ENCODE results near the gene TIMM22.
A peak's percentile ranks its signal among the peaks of the same experiment; 100 is the strongest.
"Not testable (repeated sequence)": the region's sequence is repeated elsewhere in the genome, so short reads cannot be mapped to it uniquely, and the experiment has no call there.

The TIMM22 gene

GRCh38 chr17:1047177-1047878, 50.4 kb downstream of the TIMM22 start:
- Mint-ChIP-seq H3K27ac (peak overlapping the region in 1 of 2 donors; percentile 54), H3K27me3 (no peaks in the 10 kb centered on the region), H3K4me3 (no peak overlapping the region), H3K9me3 (no peaks in the 10 kb centered on the region), H3K4me1 (peaks cover 6% of the 10 kb centered on the region)
- ATAC-seq (no peak), DNase-seq (no peak)

- H3K27me3 Mint-ChIP-seq: no peaks in the 10 kb centered on the region
- DNase-seq (no peak), ATAC-seq (peak; percentile 11)
- peaks cover 6% of the 10 kb centered on the region for H3K4me1 Mint-ChIP-seq
- H3K4me3 Mint-ChIP-seq: no peak overlapping the region
- H3K9me3 Mint-ChIP-seq: no peaks in the 10 kb centered on the region
- no peak overlapping the region for H3K27ac Mint-ChIP-seq
Measured at GRCh38 chr17:1047879-1048470, 51.0 kb downstream of the TIMM22 start.

- not testable (repeated sequence) for H3K9me3 Mint-ChIP-seq, ATAC-seq, DNase-seq, H3K4me3 Mint-ChIP-seq, H3K27me3 Mint-ChIP-seq, H3K4me1 Mint-ChIP-seq
- peak overlapping the region in 1 of 2 donors; percentile 63 for H3K27ac Mint-ChIP-seq
Measured at GRCh38 chr17:1048516-1049115, 51.7 kb downstream of the TIMM22 start.

- H3K4me1 Mint-ChIP-seq: peaks cover 6% of the 10 kb centered on the region
- H3K9me3 Mint-ChIP-seq: no peaks in the 10 kb centered on the region
- H3K27ac Mint-ChIP-seq: no peak overlapping the region
- ATAC-seq: no peak
- DNase-seq: no peak
- no peak overlapping the region for H3K4me3 Mint-ChIP-seq
- no peaks in the 10 kb centered on the region for H3K27me3 Mint-ChIP-seq
Measured at GRCh38 chr17:1049446-1050225, 52.7 kb downstream of the TIMM22 start.

- no peaks in the 10 kb centered on the region for H3K9me3 Mint-ChIP-seq
- ATAC-seq: peak; percentile 36
- peak overlapping the region in 1 of 2 donors; percentile 31 for H3K4me3 Mint-ChIP-seq
- H3K27ac Mint-ChIP-seq: no peak overlapping the region
- H3K4me1 Mint-ChIP-seq: peaks cover 6% of the 10 kb centered on the region
- DNase-seq: no peak
- no peaks in the 10 kb centered on the region for H3K27me3 Mint-ChIP-seq
Measured at GRCh38 chr17:1050246-1050995, 53.5 kb downstream of the TIMM22 start.

- DNase-seq (no peak), ATAC-seq (no peak)
- H3K27ac Mint-ChIP-seq: peak overlapping the region in 1 of 2 donors; percentile 34
- H3K4me3 Mint-ChIP-seq: peak overlapping the region in 1 of 2 donors; percentile 31
- no peaks in the 10 kb centered on the region for H3K9me3 Mint-ChIP-seq
- no peaks in the 10 kb centered on the region for H3K27me3 Mint-ChIP-seq
- peaks cover 6% of the 10 kb centered on the region for H3K4me1 Mint-ChIP-seq
Measured at GRCh38 chr17:1050996-1051925, 54.3 kb downstream of the TIMM22 start.
